Measurements from ENCODE around the gene SCLY.

Gene SCLY

GRCh38 chr2:238128534-238129001 is 67.8 kb downstream of the SCLY start:
- DNase-seq, result no peak

GRCh38 chr2:238129166-238130010 is 68.6 kb downstream of the SCLY start:
- no peak for DNase-seq

GRCh38 chr2:238130111-238130695 is 69.4 kb downstream of the SCLY start:
- DNase-seq, result no peak

- DNase-seq, result no peak
These were observed 70.2 kb downstream of the SCLY start for GRCh38 chr2:238130696-238131628.

- DNase-seq, result no peak
These were observed 71.1 kb downstream of the SCLY start for GRCh38 chr2:238131761-238132462.

- DNase-seq, result no peak
These were observed 72.0 kb downstream of the SCLY start for GRCh38 chr2:238132463-238133450.

- no peak for DNase-seq
These were observed 72.9 kb downstream of the SCLY start for GRCh38 chr2:238133499-238134392.

GRCh38 chr2:238134393-238134785 is 73.6 kb downstream of the SCLY start:
- no peak for DNase-seq

GRCh38 chr2:238135601-238136150 is 74.9 kb downstream of the SCLY start:
- no peak for DNase-seq

GRCh38 chr2:238136820-238137537 is 76.2 kb downstream of the SCLY start:
- no peak for DNase-seq

- no peak for DNase-seq
These were observed 77.1 kb downstream of the SCLY start for GRCh38 chr2:238137885-238138284.

GRCh38 chr2:238138331-238139195 is 77.8 kb downstream of the SCLY start, which contains the start of gene KLHL30:
Gene KLHL30, plus strand, starts transcription at chr2:238138668. Its CDS starts 2,087 bp downstream, at chr2:238140755.
- DNase-seq, result no peak

- peak; percentile 25 for DNase-seq
These were observed 78.6 kb downstream of the SCLY start for GRCh38 chr2:238139196-238140039.

- no peak for DNase-seq
These were observed 79.2 kb downstream of the SCLY start for GRCh38 chr2:238140040-238140439.

- no peak for DNase-seq
These were observed 80.1 kb downstream of the SCLY start for GRCh38 chr2:238140721-238141540.
